Stomach (tissue), 9 donors: Measurements from ENCODE around the gene AQP2. TPM values are rescaled to one million over a fixed set of nuclear protein-coding genes. Genes with fewer than 3 reads are reported as not detected.

Experiments used
- DNase-seq, 2 donors: peaks; one replicate each; pipeline versions ENCODE4 v3.0.0 to v3.0.0-alpha.2; 2013 to 2019
- H3K27ac ChIP-seq, 5 donors: fragments of 200-600 bp in 4 of 5; sonication (generic) in 4 of 5; one replicate each; pipeline ENCODE4 v1.5.1; 2013 to 2019; ENCODE audit warnings: mild to moderate bottlenecking in 1 of 5, moderate library complexity in 1 of 5
- H3K27me3 ChIP-seq, 3 donors: fragments of 200-600 bp; sonication (generic); one replicate each; pipeline ENCODE4 v1.5.1; 2017 to 2019; ENCODE audit warnings: mixed run types in 1 of 3
- H3K36me3 ChIP-seq, 4 donors: fragments of 200-600 bp; sonication (generic); 1 replicate in 3 of 4; 2 replicates in 1 of 4; pipeline ENCODE4 v1.5.1; 2016 to 2019
- H3K4me1 ChIP-seq, 4 donors: fragments of 200-600 bp; sonication (generic); one replicate each; pipeline ENCODE4 v1.5.1; 2016 to 2019
- H3K4me3 ChIP-seq, 4 donors: fragments of 200-600 bp; sonication (generic) in 3 of 4; one replicate each; pipeline ENCODE4 v1.5.1; 2016 to 2019; ENCODE audit warnings: mild to moderate bottlenecking in 1 of 4
- H3K9me3 ChIP-seq, 4 donors: fragments of 200-600 bp; sonication (generic); one replicate each; pipeline ENCODE4 v1.5.1; 2016 to 2019
- CTCF ChIP-seq, 7 experiments: fragments of 450-650 bp in 4 of 7; fragments of 200-600 bp in 3 of 7; sonication (generic) in 3 of 7; IDR thresholded peaks; one replicate each; pipeline ENCODE4 v1.5.1; 2016 to 2019; ENCODE audit warnings: antibody characterized with exemption in 7 of 7, control low read depth in 2 of 7, mild to moderate bottlenecking in 1 of 7
- EP300 ChIP-seq: sonication (generic); formaldehyde crosslinking; IDR thresholded peaks from one replicate; pipeline ENCODE4 v1.6.1; 2017; ENCODE audit warnings: antibody characterized with exemption
- POLR2A ChIP-seq, 4 donors: fragments of 450-650 bp; IDR thresholded peaks; one replicate each; pipeline ENCODE4 v1.6.1; 2016; ENCODE audit warnings: antibody characterized with exemption in 4 of 4, control low read depth in 2 of 4, mild to moderate bottlenecking in 1 of 4, moderate library complexity in 1 of 4
- POLR2AphosphoS5 ChIP-seq, 3 donors: sonication (generic); formaldehyde crosslinking; IDR thresholded peaks; one replicate each; pipeline ENCODE4 v1.6.1; 2016; ENCODE audit warnings: antibody characterized with exemption in 3 of 3
- WGBS, 5 donors: extraction: QIAGEN DNeasy Blood & Tissue Kit in 3 of 5; methylation state at CpG; one replicate each; pipeline versions ENCODE4 v1.1.5 to v1.1.7; 2013 to 2018; 5-methylcytosine and 5-hydroxymethylcytosine counted together
- intact Hi-C: fragments of 100-400 bp; cut with DNase I; formaldehyde crosslinking; loops from one replicate; pipeline ENCODE4 v1.15.1; 2023; ENCODE audit warnings: low total_unique reads
- polyA plus RNA-seq, 3 donors: library from polyadenylated mRNA; stranded (reverse); fragments of 200-250 nt; gene quantifications; one replicate each; pipeline ENCODE4 v1.2.3, GENCODE V29; 2013
- total RNA-seq, 5 donors: library from RNA; depleted of rRNA; stranded (reverse); fragments of >200 nt; gene quantifications; one replicate each; pipeline versions ENCODE4 v1.1.0 to v1.2.3, GENCODE V29; 2014 to 2016
- donor health status: healthy with polysubstance abuse.
- donor health status: Bipolar disorder and iron deficiency.
- donor health status: healthy.

AQP2 gene
- total and polyA plus RNA-seq, 8 donors, result 0.92 TPM; not detected in 7

GRCh38 chr12:49961993-49962764 lies 11.6 kb downstream of the AQP2 start:
- Histone ChIP-seq H3K4me3 (peak overlapping the region in 2 of 4 donors; percentile 18 to 24), H3K27me3 (peaks cover 0 to 68% (median 26%) of the 10 kb centered on the region in 3 donors), H3K27ac (peak overlapping the region; percentile 44 to 82 (median 70)), H3K36me3 (no peaks in the 10 kb centered on the region), H3K4me1 (peaks cover 26 to 56% (median 49%) of the 10 kb centered on the region in 4 donors), H3K9me3 (no peaks in the 10 kb centered on the region)
- intact Hi-C loops, result no loop called here
- TF ChIP-seq CTCF (IDR thresholded peaks at IDR 0.05) (no peak), EP300 (no peak), POLR2AphosphoS5 (IDR thresholded peaks at IDR 0.05) (no peak), POLR2A (IDR thresholded peaks at IDR 0.05) (no peak)
- WGBS, 5 donors, result 46 to 83% (median 57%) methylated on average over 19 to 37 of the region's 37 CpGs
- DNase-seq, result no peak

GRCh38 chr12:49962861-49963765 lies 12.6 kb downstream of the AQP2 start:
- H3K36me3 ChIP-seq, result no peaks in the 10 kb centered on the region
- WGBS, 5 donors, result 31 to 50% (median 40%) methylated on average over 14 to 21 of the region's 21 CpGs
- H3K4me3 ChIP-seq, result peak overlapping the region in 2 of 4 donors; percentile 18 to 24
- TF ChIP-seq EP300 (no peak), POLR2AphosphoS5 (IDR thresholded peaks at IDR 0.05) (peak in 2 of 3 donors; percentile 63 to 80)
- peaks cover 33 to 65% (median 57%) of the 10 kb centered on the region in 4 donors for H3K4me1 ChIP-seq
- peaks cover 0 to 66% (median 26%) of the 10 kb centered on the region in 3 donors for H3K27me3 ChIP-seq
- peak; percentile 88 to 95 for DNase-seq
- H3K9me3 ChIP-seq, result no peaks in the 10 kb centered on the region
- peak overlapping the region; percentile 44 to 82 (median 70) for H3K27ac ChIP-seq
- intact Hi-C loops, result no loop called here

- TF ChIP-seq CTCF (IDR thresholded peaks at IDR 0.05) (no peak), EP300 (no peak), POLR2A (IDR thresholded peaks at IDR 0.05) (no peak), POLR2AphosphoS5 (IDR thresholded peaks at IDR 0.05) (no peak)
- intact Hi-C loops, result no loop called here
- H3K27ac ChIP-seq, result peak overlapping the region in 4 of 5 donors; percentile 1 to 70 (median 38)
- H3K4me1 ChIP-seq, result peaks cover 31 to 69% (median 57%) of the 10 kb centered on the region in 4 donors
- peak overlapping the region in 1 of 4 donors; percentile 23 for H3K4me3 ChIP-seq
- DNase-seq, result no peak
- H3K27me3 ChIP-seq, result peaks cover 0 to 66% (median 26%) of the 10 kb centered on the region in 3 donors
- H3K36me3 ChIP-seq, result no peaks in the 10 kb centered on the region
- whole genome bisulfite sequencing, 5 donors, result 69 to 84% (median 78%) methylated on average over 15 to 17 of the region's 17 CpGs
- no peaks in the 10 kb centered on the region for H3K9me3 ChIP-seq
These were observed 13.7 kb downstream of the AQP2 start for GRCh38 chr12:49963976-49964815.

- Histone ChIP-seq H3K36me3 (no peaks in the 10 kb centered on the region), H3K4me3 (no peak overlapping the region), H3K27me3 (peaks cover 0 to 66% (median 18%) of the 10 kb centered on the region in 3 donors), H3K9me3 (no peaks in the 10 kb centered on the region), H3K4me1 (peaks cover 23 to 61% (median 50%) of the 10 kb centered on the region in 4 donors), H3K27ac (no peak overlapping the region)
- 59 to 71% (median 64%) methylated on average over 11 to 13 of the region's 13 CpGs for WGBS, 5 donors
- no peak for DNase-seq
- TF ChIP-seq CTCF (IDR thresholded peaks at IDR 0.05) (no peak), POLR2AphosphoS5 (IDR thresholded peaks at IDR 0.05) (no peak), POLR2A (IDR thresholded peaks at IDR 0.05) (no peak), EP300 (no peak)
- intact Hi-C loops, result loop anchor here (5.0 kb wide), 2 partner anchors 92 to 107 kb away; partner anchors contain the start of gene ASIC1
These were observed 14.5 kb downstream of the AQP2 start for GRCh38 chr12:49964849-49965624.
